ENCODE data around the gene FGF3. TPM values are rescaled to one million over a fixed set of nuclear protein-coding genes. Genes with fewer than 3 reads are reported as not detected.
A peak's percentile ranks its signal among the peaks of the same experiment; 100 is the strongest.

Gene FGF3
- total RNA-seq, 2 donors from 2014 or later, result not detected

DNA sequence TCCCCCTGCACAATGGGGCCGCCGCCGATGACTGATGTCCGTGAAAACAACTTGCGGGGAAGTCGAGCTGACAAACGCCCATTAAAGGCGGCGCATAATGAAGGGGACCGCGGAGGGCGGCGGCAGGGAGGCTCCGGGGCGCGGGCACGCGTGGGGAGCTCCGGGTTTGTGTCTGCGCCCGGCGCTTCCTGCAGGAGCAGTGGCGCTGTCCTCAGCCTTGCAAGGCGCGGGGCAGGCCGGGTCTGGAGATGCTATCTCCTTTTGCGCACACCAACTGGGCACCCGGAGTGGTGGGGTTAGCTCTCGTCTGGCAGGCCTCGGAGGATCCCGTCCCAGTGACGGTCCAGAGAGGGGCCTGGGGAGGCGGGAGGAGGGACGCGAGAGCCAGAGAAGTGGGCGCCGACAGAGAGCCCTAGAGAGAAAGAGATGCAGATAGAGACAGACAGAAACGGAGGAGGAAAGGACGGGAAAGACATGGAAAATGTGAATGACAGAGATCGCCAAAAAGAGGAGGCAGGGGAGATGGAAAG is 390 bp upstream of the FGF3 start:
- Histone ChIP-seq H3K36me3 (no peaks in the 10 kb centered on the region), H3K27ac (no peak overlapping the region), H3K9me3 (no peaks in the 10 kb centered on the region), H3K27me3 (peaks cover 5 to 15% of the 10 kb centered on the region in 2 donors), H3K4me3 (no peak overlapping the region), H3K4me1 (peaks cover 0 to 9% of the 10 kb centered on the region in 2 donors)
- TF ChIP-seq, protein P1, sequence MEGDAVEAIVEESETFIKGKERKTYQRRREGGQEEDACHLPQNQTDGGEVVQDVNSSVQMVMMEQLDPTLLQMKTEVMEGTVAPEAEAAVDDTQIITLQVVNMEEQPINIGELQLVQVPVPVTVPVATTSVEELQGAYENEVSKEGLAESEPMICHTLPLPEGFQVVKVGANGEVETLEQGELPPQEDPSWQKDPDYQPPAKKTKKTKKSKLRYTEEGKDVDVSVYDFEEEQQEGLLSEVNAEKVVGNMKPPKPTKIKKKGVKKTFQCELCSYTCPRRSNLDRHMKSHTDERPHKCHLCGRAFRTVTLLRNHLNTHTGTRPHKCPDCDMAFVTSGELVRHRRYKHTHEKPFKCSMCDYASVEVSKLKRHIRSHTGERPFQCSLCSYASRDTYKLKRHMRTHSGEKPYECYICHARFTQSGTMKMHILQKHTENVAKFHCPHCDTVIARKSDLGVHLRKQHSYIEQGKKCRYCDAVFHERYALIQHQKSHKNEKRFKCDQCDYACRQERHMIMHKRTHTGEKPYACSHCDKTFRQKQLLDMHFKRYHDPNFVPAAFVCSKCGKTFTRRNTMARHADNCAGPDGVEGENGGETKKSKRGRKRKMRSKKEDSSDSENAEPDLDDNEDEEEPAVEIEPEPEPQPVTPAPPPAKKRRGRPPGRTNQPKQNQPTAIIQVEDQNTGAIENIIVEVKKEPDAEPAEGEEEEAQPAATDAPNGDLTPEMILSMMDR (IDR thresholded peaks at IDR 0.05), result no peak
- DNase-seq (ENCODE audit: low spot score), result no peak

DNA sequence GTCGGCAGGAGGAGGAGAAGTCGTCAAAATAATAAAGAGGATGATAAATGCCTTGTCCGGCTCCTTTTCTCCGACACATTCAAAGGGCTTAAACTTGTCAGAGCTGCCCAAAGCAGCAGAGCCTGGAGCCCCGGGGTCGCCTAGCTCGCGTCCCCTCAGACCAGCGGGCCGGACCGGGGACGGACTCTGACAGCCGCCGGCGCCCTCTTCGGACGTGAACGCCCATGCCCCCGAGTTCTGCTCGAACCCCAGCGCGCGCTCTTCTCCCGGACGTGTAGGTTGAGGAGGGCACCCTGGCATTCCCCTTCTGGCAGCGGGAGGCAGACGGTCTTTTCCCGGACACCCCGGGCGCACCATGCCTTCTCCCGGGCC is 999 bp downstream of the FGF3 start:
- no peak overlapping the region for H3K27ac ChIP-seq
- H3K36me3 ChIP-seq, result no peaks in the 10 kb centered on the region
- DNase-seq (ENCODE audit: low spot score), result no peak
- no peak overlapping the region for H3K4me3 ChIP-seq
- no peaks in the 10 kb centered on the region for H3K9me3 ChIP-seq
- H3K27me3 ChIP-seq, result peaks cover 5 to 15% of the 10 kb centered on the region in 2 donors
- TF ChIP-seq, protein P1 (IDR thresholded peaks at IDR 0.05), result no peak
- H3K4me1 ChIP-seq, result peaks cover 0 to 9% of the 10 kb centered on the region in 2 donors

DNA sequence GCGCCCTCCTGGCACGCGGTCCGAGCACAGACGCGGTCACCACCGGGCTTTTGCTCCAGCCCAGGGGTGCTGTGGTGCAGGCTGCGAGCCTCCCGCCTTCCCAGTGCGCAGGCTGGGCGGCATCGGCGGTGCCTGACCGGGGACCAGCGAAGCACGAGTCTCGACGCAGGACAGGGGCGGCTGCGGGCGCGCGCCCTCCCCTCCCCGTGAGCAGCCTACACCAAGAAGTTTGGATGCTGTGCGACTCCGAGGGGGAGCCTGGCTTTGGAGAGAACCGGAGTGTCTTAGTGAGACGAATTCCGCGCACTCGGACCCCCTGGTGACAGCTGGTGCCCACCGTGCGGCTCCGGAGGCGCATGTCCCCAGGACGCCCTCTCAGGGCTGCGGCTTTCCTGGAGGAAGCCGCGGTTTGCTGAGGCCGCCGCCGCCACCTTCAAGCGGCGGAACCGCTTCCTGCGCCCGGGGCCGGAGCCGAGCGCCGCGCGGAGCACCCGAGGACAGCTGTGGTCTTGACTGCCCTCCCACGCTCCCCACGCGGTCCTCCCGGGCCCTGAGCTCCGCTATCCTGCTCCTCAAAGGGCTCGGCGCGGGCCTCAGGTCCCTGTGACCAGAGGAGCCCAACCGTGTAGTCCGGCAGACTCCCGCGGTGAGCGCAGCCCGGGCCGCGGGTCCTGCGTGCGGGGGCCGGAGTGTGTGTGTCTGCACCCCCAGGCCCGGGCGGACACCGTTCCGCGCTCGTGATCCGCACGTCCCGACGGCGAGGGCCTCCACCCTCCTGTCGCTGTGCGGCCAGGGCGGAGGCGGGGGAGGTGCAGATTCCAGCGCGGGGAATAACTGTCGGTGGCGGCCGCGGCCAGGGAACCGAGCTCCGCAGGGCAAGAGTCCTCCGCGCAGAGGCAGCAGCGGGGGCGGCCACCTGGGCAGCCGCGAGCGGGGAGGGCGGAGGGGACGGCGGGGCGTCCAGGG is 1.7 kb downstream of the FGF3 start:
- Histone ChIP-seq H3K4me3 (peak overlapping the region in 1 of 2 donors; percentile 27), H3K9me3 (no peaks in the 10 kb centered on the region), H3K27ac (no peak overlapping the region), H3K4me1 (peaks cover 0 to 9% of the 10 kb centered on the region in 2 donors), H3K27me3 (peaks cover 5 to 15% of the 10 kb centered on the region in 2 donors), H3K36me3 (no peaks in the 10 kb centered on the region)
- TF ChIP-seq, protein P1 (IDR thresholded peaks at IDR 0.05), result no peak
- no peak for DNase-seq (ENCODE audit: low spot score)

DNA sequence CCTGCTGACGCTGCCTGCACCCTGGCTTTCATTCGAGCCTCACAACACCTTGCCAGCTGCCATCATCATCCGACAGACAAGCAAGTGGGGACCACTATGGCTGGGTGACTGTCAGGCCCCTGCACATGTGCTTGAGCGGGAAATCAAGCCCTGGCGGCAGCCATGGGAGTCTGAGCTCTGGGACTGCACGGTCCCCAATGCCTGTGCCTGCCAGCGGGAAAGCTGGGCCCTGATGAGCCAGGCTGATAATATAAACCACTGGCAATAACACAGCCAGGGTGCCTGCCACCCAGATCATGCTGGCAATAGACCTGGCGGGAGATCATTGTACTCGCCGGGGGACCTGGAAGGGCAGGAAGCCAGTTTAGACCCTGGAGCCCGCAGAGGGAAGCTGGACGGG is 2.5 kb downstream of the FGF3 start:
- Histone ChIP-seq H3K27ac (no peak overlapping the region), H3K9me3 (no peaks in the 10 kb centered on the region), H3K4me1 (peaks cover 0 to 9% of the 10 kb centered on the region in 2 donors), H3K4me3 (no peak overlapping the region), H3K36me3 (no peaks in the 10 kb centered on the region), H3K27me3 (peaks cover 5 to 15% of the 10 kb centered on the region in 2 donors)
- DNase-seq (ENCODE audit: low spot score), result no peak
- TF ChIP-seq, protein P1 (IDR thresholded peaks at IDR 0.05), result no peak

DNA sequence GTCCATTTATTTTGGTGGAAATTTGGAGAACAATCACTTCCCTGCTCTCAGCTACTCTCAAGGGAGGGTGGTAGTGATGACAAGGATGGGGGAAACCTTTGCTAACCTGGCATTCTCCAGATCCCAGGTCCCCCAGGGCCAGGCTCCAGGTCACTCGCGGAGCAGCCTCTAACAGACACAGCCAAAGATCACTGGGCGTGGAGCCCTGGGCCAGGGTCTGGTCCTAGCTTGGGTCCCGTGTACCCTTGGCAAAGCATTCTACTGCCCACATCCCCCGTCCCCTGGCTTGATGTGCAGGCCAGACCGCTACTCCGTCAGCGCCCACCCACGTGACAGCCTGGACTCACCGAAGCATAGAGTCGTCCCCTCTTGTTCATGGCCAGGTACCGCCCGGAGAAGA is 3.2 kb downstream of the FGF3 start:
- TF ChIP-seq, protein P1 (IDR thresholded peaks at IDR 0.05), result no peak
- H3K27me3 ChIP-seq, result peaks cover 5 to 15% of the 10 kb centered on the region in 2 donors

More for the DNA sequence above, 3.2 kb downstream of the FGF3 start:
- DNase-seq (ENCODE audit: low spot score), result no peak
- Histone ChIP-seq H3K4me3 (no peak overlapping the region), H3K27ac (no peak overlapping the region), H3K9me3 (no peaks in the 10 kb centered on the region), H3K36me3 (no peaks in the 10 kb centered on the region), H3K4me1 (peaks cover 0 to 9% of the 10 kb centered on the region in 2 donors)

Measured in right atrium auricular region (tissue), 2 donors.